Progenitor cell of endocrine pancreas (in vitro differentiated cells): ENCODE results near the gene WDFY4. TPM values are rescaled to one million over a fixed set of nuclear protein-coding genes. Genes with fewer than 3 reads are reported as not detected.

Experiments used
- DNase-seq: peaks from one replicate; pipeline ENCODE4 v3.0.0; 2021; ENCODE audit warnings: low spot score; ENCODE audit not compliant: unreplicated experiment
- H3K27ac Mint-ChIP-seq: 2 replicates; pipeline ENCODE4 v1.8.0; 2021; ENCODE audit warnings: mild to moderate bottlenecking, moderate library complexity, mixed read lengths
- H3K27me3 Mint-ChIP-seq: 2 replicates; pipeline ENCODE4 v1.8.0; 2021; ENCODE audit warnings: mixed read lengths
- H3K36me3 Mint-ChIP-seq: 2 replicates; pipeline ENCODE4 v1.8.0; 2022; ENCODE audit warnings: mixed read lengths; ENCODE audit not compliant: insufficient read depth
- H3K4me1 Mint-ChIP-seq: 2 replicates; pipeline ENCODE4 v1.8.0; 2021; ENCODE audit warnings: low read depth, mixed read lengths
- H3K4me3 Mint-ChIP-seq: 2 replicates; pipeline ENCODE4 v1.8.0; 2021; ENCODE audit warnings: low read depth, mild to moderate bottlenecking, moderate library complexity, mixed read lengths
- H3K9me3 Mint-ChIP-seq: 2 replicates; pipeline ENCODE4 v1.8.0; 2021; ENCODE audit warnings: low read depth, mixed read lengths
- total RNA-seq: library from RNA; stranded (reverse); gene quantifications from 2 replicates; pipeline ENCODE4 v1.2.1, GENCODE V29; 2021
- TF ChIP-seq, protein P1 (sequence below): fragments of 200-600 bp; sonication (generic); IDR thresholded peaks from one replicate; pipeline ENCODE4 v1.5.0; 2021; ENCODE audit warnings: antibody characterized with exemption, mild to moderate bottlenecking; ENCODE audit not compliant: unreplicated experiment

The WDFY4 gene
- total RNA-seq, 1 donor from 2014 or later = 0.07 TPM

DNA sequence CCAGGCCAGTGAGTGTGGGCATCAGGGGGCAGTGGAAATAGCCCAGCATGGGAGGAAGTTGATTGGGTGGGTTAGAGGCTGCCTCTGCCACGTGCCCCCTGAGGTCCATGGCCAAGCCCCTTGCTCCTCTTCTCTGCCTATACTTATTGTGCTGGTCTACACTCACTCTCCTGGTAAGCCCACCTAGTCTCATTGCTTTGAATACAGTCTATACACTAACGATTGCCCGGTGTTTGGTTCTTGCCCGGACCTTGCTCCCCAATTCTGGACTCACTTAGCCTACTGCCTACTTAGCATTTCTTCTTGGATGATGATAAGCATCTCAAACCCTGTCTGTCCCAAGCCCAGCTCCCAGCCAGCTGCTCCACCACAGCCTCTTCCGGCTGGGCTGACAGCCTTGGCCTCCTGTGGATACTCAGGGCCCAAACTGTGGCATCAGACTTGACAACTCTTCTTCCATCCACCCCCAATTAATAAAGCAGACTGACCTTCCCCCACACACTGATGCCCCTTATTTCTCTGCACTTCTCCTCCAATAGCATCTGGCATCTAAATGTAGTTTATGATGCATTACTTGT is 244.8 kb downstream of the WDFY4 start:
- Mint-ChIP-seq H3K9me3 (no peaks in the 10 kb centered on the region), H3K4me1 (peaks cover 5% of the 10 kb centered on the region), H3K36me3 (no peaks in the 10 kb centered on the region), H3K27ac (no peak overlapping the region), H3K4me3 (no peak overlapping the region), H3K27me3 (peaks cover 3% of the 10 kb centered on the region)
- DNase-seq = no peak
- TF ChIP-seq, protein P1, sequence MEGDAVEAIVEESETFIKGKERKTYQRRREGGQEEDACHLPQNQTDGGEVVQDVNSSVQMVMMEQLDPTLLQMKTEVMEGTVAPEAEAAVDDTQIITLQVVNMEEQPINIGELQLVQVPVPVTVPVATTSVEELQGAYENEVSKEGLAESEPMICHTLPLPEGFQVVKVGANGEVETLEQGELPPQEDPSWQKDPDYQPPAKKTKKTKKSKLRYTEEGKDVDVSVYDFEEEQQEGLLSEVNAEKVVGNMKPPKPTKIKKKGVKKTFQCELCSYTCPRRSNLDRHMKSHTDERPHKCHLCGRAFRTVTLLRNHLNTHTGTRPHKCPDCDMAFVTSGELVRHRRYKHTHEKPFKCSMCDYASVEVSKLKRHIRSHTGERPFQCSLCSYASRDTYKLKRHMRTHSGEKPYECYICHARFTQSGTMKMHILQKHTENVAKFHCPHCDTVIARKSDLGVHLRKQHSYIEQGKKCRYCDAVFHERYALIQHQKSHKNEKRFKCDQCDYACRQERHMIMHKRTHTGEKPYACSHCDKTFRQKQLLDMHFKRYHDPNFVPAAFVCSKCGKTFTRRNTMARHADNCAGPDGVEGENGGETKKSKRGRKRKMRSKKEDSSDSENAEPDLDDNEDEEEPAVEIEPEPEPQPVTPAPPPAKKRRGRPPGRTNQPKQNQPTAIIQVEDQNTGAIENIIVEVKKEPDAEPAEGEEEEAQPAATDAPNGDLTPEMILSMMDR = no peak

DNA sequence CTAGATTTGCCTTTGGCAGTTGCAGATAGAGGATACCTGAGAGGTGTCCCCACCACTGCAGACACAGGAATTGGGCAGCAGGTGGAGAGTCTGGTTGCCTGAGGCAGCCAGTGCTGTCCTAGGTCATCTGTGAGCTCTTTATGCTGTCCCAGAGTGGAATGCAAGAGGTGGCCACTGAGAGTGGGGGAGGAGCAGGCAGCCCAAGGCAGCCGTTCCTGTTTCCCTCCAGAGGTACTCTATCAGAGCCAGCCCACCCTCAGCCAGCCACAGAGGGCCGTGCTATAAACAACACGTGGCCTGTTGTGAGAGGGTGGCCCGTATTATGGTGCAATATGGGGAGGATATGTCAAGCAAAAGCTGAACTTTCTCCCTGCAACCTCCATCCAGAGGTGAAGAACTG is 246.5 kb downstream of the WDFY4 start:
- no peak for DNase-seq
- peaks cover 3% of the 10 kb centered on the region for H3K27me3 Mint-ChIP-seq
- no peak overlapping the region for H3K27ac Mint-ChIP-seq
- no peaks in the 10 kb centered on the region for H3K9me3 Mint-ChIP-seq
- H3K36me3 Mint-ChIP-seq = no peaks in the 10 kb centered on the region
- H3K4me3 Mint-ChIP-seq = no peak overlapping the region
- TF ChIP-seq, protein P1 = no peak
- H3K4me1 Mint-ChIP-seq = peaks cover 9% of the 10 kb centered on the region

DNA sequence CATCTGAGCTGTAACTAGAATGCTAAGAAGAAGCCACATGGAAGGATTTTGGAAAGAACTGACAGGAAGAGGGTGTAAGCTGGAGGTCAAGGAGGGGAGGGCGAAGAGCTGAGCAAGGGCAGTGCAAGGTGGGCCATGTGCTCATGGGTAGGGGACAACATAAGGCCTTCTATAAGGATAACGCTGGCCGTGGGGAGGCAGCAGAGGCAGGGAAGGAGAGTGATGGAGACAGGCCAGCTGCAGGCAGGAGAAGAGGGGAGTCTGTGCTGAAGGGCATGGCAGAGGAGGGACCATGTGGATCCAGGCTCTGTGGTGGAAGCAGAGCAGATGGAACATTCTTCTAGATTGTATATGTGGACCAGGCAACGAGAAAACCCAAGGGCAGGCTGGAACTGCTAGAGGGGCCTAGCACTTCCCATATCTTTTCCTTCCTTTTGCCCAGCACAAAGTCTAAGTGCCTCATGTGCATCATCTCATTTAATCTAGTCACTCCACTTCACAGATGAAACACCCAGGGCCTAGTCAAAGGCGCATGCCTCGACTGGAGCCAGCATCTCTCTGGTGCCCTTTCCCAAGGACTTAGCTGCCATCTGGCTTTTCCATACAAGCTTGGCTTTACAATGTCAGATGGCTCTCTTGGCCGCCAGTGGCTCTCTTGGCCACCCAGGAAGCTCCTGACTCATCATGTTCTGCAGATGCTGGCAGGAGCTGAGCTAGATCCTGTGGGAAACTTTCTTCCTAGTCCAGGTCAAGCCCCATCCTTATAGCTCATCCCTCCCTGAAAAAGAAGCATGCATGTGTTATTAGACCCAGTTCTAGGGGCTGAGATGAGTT is 248.4 kb downstream of the WDFY4 start:
- peaks cover 3% of the 10 kb centered on the region for H3K27me3 Mint-ChIP-seq
- no peaks in the 10 kb centered on the region for H3K9me3 Mint-ChIP-seq
- TF ChIP-seq, protein P1 = no peak
- H3K36me3 Mint-ChIP-seq = no peaks in the 10 kb centered on the region
- DNase-seq = no peak
- H3K4me3 Mint-ChIP-seq = no peak overlapping the region
- peaks cover 9% of the 10 kb centered on the region for H3K4me1 Mint-ChIP-seq
- H3K27ac Mint-ChIP-seq = no peak overlapping the region

DNA sequence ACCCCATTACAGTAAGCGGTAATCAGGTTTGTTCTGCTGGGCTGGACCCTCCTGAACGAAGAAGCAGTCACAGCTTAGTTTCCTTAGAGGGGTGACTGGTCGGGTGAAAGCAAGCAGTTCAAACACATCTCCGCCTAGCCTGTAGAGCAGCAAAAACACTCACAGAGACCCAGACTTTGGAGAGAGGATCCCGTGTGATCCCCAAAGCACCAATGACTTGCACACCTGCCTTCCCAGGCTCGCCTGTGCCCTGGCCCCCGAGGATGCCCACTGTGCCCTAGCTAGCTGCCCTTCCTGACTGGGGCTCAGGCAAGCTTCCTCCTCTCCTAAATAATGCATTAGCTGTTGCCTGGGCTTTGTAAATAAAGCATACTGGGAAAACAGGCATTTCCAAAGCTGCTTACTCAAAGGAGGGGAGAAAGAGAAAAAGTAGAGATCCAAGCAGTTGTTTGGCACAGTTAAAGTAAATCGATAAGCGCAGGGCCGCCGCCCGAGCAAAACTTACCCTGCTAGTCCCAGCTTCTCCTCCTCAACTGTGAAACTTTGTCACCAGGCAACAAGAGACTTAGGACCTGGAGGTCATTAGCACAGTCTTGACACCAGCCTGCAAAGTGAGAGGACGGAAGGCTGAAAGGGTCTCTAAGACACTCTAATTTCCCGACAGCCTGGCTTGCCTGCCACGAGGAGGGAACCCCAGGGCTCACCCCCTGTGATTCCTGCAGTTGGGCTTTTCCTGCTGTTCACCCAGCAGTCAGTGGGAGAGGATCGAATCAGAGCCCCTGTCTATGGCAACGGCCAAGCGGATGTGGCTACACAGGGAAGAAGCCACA is 250.2 kb downstream of the WDFY4 start:
- Mint-ChIP-seq H3K27me3 (no peaks in the 10 kb centered on the region), H3K4me3 (no peak overlapping the region), H3K36me3 (no peaks in the 10 kb centered on the region), H3K9me3 (no peaks in the 10 kb centered on the region), H3K27ac (no peak overlapping the region), H3K4me1 (peaks cover 9% of the 10 kb centered on the region)
- no peak for DNase-seq
- TF ChIP-seq, protein P1 = no peak

DNA sequence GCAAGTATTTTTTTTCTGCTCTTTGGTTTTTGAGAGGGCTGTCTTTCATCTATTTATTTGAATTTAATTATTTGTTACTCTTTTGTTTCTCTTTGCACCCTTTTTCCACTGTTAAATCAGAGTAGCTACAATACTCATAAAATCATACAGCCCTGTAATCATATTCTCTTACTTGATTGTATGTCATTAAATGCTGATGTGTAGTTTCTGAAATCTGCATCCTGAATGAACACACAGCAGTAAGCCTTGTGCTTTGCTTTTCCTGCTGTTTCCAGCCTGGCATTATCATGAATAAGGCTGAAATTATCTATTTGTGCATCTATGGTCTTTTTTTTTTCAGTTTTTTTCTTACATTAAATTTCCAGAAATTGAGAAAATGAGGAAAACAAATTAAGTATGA is 250.9 kb downstream of the WDFY4 start:
- no peaks in the 10 kb centered on the region for H3K9me3 Mint-ChIP-seq
- no peak overlapping the region for H3K4me3 Mint-ChIP-seq
- TF ChIP-seq, protein P1 = no peak
- peaks cover 3% of the 10 kb centered on the region for H3K27me3 Mint-ChIP-seq
- H3K36me3 Mint-ChIP-seq = no peaks in the 10 kb centered on the region
- no peak overlapping the region for H3K27ac Mint-ChIP-seq
- DNase-seq = no peak
- H3K4me1 Mint-ChIP-seq = peaks cover 9% of the 10 kb centered on the region
